HG03159 (cell line): ENCODE data around the gene STUM.

Source experiments
- ATAC-seq: cut with Tn5 transposase; IDR thresholded peaks from one replicate; pipeline ENCODE4 v1.9.1; 2021; ENCODE audit warnings: mild to moderate bottlenecking, moderate library complexity; ENCODE audit not compliant: unreplicated experiment

The STUM gene

GRCh38 chr1:226532553-226532952, 16.0 kb upstream of the STUM start:
- no peak for ATAC-seq

GRCh38 chr1:226533220-226533619, 15.3 kb upstream of the STUM start:
- ATAC-seq = no peak

DNA sequence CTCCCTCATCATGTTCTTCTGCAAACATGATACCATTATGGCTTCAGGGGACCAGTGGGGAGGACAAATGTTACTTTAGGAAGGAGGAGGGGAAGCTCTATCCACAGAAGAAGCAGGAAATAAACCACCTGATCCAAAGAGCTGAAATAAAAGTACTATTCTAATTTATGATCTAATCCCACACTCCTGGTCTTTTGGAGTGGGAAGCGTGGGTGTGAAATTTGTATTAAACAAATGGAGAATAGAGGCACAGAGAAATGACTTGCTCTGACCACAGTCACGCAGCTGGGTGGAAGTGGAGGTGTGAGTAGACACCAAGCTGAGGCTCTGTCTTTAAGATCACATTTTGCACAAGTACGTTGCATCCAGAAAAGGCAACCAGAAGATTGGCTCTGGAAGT, 14.5 kb upstream of the STUM start:
- ATAC-seq = no peak

DNA sequence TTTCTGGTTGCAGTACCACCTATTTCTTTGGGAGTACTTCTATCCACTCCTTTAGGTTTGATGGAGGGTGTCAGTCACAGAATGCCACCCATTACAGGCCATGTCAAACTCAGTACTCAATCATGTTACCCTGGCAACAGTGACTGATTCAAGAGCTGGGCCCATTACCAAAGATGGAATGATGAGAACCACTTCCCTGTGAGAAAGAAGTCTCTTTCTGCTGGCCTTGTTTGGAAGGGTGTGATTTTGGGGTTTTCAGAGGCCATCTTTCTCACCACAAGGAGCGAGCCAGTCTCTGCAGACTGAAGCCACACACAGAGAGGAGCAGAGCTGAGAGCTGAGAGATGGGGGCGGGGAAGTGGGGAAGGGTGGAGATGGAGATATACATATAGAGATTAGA, 13.9 kb upstream of the STUM start:
- no peak for ATAC-seq

GRCh38 chr1:226535666-226536065, 12.9 kb upstream of the STUM start:
- ATAC-seq = no peak

DNA sequence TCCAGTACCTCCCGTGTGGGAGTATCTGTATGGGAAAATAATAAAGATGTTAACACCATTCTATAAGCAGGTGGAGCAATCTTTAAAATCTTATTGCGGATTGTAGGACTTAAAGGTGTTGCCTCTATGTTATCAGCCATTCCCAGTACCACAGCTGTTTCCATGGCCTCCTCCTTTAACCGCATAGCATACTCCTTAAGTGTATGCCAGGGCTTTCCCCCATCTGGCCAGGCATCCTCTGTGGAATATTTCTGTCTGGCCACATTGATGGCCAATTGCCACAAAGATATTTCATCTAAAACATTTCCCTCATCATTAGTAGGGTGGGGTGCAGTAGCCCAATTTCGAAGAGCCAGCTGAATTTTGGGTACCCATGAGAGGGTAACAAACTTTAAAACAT, 7.3 kb upstream of the STUM start:
- ATAC-seq = no peak

DNA sequence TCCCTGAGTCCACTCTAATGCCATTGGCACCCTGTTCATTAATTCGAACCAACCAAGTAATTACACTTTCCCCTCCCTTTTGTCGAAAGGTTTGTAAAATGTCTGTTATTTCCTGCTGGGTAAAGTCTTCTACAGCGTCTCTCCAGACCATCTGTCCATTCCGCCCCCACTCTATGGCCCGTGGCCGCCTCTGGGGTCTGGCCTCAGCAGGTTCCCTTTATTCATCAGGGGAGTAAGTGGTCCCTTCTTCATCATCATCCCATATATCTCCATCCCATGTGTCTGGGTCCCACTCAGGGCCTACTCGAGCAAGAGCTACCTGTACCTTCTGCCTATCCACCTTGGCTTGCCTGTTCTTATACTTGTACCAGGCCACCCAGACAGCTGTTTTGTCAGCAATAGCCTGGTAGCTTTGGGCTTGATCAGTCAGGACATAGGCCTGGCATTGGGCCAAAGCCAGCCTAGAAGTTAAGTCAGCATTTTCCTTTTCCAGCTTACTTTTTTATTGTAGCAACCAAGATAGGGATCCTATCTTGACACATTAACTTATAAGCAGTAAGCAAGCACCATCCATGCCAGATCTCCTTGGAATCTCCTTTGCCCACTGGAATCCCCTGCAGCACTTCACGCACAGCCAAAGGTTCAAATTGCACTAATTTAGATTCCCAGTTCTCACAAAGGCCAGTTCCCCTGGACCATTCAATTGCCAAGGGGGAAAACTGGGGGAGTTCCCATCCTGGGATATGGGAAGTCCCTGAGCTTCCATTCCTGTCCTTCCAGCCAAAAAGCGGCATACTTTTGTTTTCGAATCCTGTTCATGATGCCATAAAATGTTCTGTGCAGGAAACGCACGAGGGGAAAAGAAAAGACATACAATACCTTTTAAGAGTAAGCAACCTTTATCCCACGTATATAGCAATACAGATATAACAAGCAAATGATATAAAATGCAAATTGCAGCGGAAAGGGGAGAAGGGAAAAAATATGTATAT, 6.6 kb upstream of the STUM start:
- ATAC-seq = no peak

DNA sequence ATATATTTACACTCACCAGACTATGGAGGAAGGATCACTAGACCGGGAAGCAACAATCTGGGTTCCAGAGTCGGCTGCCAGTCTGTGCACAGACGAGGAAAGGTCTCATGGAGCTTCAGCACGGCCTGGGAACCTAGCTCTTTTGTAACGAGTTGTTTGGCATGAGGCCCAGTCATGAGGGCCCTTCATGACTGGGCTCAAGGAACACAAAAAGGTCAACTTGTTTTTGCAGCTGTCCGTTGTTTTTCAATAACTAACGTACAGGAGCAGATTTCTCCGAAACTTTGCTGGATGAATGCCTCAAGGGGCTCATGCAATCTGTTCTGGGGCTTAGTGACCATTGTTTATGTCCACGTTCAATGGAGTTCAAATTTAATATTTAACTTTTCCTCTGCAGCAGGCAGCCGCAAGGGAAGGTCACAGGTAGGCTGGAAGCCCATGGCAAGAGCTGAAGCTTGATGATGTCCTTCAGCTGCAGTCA, 5.9 kb upstream of the STUM start:
- no peak for ATAC-seq

GRCh38 chr1:226545836-226546596, 2.5 kb upstream of the STUM start:
- no peak for ATAC-seq

GRCh38 chr1:226546926-226547325, 1.6 kb upstream of the STUM start:
- no peak for ATAC-seq

GRCh38 chr1:226547754-226548191, 791 bp upstream of the STUM start:
- peak; percentile 68 for ATAC-seq

DNA sequence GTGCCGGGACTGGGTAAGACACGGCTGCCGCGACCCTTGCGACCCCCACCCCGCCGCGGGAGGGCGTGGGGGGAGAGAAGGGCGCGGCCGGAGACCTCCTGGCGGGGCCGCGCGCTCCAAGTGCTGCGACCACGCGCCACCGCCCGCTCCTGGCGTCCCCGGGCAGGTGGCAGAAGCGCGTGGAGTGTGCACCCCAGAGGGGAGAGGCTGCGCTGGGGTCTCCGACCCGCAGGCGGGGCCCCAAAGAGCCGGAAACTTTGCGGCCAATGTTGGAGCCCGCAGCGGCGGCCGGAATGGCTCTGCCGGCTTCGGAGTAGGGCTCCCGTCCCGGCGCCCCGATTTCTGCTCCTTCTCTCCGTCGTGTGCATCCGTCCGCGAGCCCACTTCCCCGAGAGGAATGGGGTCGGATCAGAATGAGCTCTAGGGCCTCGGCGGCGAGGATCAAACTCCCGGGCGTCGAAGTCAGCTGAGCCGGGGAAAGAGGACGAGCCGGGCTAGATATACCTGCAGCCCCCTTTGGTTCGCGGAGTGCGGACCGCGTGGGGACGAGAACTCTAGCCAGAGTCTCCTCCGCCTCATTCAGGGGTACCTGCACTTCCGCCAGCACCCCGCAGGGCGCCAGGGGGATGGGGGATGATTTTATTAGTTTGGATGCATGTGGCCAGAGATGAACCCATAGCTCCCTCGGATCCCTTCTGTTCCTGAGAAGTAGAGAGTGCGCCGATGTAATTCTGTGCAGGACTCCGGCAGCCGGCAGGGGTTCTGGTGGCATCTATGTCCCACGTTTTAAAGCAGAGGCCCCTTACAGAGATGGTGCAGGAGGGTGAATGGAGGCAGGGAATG, 751 bp downstream of the STUM start:
- ATAC-seq = no peak

DNA sequence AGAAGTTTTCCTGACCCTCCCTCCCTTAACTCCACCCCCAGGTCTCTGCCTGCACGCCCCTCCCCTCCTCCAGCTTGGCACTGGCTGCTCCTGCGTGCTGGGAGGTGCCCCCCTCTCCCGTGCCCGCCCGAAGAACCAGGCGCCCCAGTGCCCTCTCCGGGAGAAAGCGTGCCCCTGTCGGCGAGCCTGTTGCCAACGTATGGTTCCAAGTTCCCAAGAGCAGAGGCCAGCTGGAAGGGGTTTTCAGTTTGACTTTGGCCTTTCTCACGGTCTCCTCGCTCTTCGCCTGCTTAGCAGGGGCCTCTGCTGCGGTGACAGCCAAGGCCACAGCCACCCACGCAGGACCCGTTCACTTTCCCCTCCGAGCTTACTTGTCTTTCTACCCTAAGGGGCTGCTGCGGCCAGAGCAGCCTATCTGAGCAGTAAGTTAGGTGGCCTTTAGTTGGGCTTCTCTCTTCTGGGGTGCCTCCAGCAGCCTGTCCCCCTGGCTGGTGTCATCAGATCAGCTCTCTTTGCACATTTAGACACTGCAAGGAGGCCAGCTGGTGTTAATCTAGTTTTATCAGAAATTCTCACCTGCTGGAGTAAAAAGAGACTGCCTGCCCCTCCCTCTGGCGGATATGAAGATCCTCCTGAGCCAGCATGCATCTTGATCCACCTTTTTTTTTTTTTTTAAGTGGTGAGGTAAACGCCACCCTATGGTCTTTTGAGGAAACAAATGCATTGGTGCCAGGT, 1.5 kb downstream of the STUM start:
- no peak for ATAC-seq

- no peak for ATAC-seq
Observed at GRCh38 chr1:226550672-226551041, 2.1 kb downstream of the STUM start.

GRCh38 chr1:226551299-226551698, 2.7 kb downstream of the STUM start:
- no peak for ATAC-seq

GRCh38 chr1:226552061-226552460, 3.5 kb downstream of the STUM start:
- no peak for ATAC-seq

- ATAC-seq = no peak
Observed at GRCh38 chr1:226553266-226553923, 4.8 kb downstream of the STUM start.

DNA sequence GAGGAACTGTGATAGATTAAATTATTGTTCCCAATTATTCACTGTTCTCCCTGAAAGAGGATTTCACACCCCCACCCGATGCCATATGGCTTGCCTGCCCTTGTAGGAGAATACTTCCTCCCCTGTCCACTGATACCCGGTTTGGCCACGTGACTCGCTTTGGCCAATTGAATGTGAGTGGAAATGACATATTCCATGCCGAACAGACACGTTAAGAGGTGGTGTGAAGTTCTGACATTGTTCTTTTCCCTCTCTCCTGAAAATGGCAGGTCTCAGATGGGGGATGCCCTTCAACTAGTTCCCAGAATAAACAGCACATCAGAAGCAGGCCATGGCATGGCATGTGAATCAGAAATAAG, 5.3 kb downstream of the STUM start:
- no peak for ATAC-seq

DNA sequence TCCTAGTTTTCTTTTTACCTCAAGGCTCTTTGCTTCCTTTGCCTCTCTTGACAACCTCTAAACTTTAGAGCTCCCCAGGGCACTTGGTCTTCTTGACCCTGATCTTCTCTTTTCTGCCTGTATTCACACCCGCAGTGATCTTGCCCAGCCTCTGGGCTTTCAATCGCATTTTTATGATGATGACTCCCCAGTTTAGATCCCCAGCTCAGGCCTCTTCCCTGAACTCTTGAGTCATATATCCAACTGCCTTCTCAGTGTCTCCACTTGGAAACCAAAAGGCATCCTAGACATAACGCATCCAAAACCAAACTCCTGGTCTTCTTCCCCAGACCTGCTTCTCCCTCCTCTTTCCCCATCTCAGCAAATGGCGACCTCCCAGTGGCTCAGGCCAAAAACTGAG, 6.5 kb downstream of the STUM start:
- no peak for ATAC-seq

DNA sequence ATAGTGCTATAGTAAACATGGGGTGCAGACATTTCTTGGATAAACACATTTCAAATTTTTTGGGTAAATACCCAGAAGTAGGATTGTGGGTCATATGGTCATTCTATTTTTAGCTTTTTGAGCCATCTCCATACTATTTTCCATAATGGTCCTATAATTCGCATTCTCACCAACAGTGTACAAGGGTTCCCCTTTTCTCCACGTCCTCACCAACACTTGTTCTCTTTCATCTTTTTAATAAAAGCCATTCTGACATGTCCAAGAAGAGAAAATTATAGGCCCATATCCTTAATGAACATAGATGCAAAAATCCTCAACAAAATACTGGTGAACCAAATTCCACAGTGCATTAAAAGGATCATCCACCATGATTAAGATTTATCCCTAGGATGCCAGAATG, 8.9 kb downstream of the STUM start:
- no peak for ATAC-seq
